ENCODE measurements around the gene ENTREP1.
A peak's percentile ranks its signal among the peaks of the same experiment; 100 is the strongest.

ENTREP1 gene

DNA sequence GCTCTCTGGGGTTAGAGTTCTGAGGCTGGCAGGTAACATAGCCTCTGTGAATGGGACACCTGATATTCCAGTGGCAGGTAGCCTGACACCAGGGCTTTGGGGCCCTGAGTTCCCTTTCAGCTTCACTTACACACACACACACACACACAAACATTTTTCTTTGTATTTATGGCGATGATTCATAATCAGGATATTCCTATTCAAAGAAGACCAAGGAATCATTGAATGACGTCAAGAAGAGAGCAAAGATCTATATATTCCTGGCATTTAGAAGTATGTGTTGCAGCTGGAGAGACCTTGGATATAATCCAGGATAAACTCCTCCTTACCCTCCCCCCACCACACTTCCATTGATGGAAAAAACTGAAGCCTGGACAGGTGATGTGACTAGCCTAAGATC, 7.9 kb upstream of the ENTREP1 start:
- H3K36me3 Mint-ChIP-seq (ENCODE audit: low read depth), result peaks cover 10% of the 10 kb centered on the region
- DNase-seq, result no peak
- H3K9me3 Mint-ChIP-seq, result peaks cover 28% of the 10 kb centered on the region
- peaks cover 21% of the 10 kb centered on the region for H3K27me3 Mint-ChIP-seq (ENCODE audit: low read depth, poor library complexity)
- TF ChIP-seq, protein P1, sequence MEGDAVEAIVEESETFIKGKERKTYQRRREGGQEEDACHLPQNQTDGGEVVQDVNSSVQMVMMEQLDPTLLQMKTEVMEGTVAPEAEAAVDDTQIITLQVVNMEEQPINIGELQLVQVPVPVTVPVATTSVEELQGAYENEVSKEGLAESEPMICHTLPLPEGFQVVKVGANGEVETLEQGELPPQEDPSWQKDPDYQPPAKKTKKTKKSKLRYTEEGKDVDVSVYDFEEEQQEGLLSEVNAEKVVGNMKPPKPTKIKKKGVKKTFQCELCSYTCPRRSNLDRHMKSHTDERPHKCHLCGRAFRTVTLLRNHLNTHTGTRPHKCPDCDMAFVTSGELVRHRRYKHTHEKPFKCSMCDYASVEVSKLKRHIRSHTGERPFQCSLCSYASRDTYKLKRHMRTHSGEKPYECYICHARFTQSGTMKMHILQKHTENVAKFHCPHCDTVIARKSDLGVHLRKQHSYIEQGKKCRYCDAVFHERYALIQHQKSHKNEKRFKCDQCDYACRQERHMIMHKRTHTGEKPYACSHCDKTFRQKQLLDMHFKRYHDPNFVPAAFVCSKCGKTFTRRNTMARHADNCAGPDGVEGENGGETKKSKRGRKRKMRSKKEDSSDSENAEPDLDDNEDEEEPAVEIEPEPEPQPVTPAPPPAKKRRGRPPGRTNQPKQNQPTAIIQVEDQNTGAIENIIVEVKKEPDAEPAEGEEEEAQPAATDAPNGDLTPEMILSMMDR (IDR thresholded peaks at IDR 0.05), result no peak
- H3K4me1 Mint-ChIP-seq, result peaks cover 22% of the 10 kb centered on the region
- no peak overlapping the region for H3K27ac Mint-ChIP-seq
- no peak overlapping the region for H3K4me3 Mint-ChIP-seq

DNA sequence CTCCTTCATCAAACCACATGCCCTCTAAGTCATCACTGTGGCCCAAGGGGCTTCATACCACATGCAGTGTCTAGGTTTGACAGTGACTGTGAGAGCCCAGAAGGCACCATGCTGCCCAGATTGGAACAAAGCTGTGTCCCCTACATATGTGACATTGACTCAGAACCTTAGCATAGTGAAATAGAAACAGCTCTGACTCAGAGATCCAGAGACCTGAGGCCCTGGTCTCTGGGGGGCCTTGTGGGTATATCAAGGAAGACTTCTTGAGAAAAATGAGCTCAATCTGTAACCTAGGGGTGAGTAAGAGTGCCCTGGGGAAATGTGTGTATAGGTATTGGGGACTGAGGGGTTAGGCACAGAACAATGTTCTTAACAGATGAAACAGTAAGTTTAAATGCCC, 7.1 kb upstream of the ENTREP1 start:
- TF ChIP-seq, protein P1 (IDR thresholded peaks at IDR 0.05), result no peak
- Mint-ChIP-seq H3K27me3 (ENCODE audit: low read depth, poor library complexity) (peaks cover 27% of the 10 kb centered on the region), H3K4me3 (no peak overlapping the region), H3K36me3 (ENCODE audit: low read depth) (peaks cover 8% of the 10 kb centered on the region), H3K9me3 (peaks cover 20% of the 10 kb centered on the region), H3K27ac (no peak overlapping the region), H3K4me1 (peaks cover 22% of the 10 kb centered on the region)
- DNase-seq, result no peak

DNA sequence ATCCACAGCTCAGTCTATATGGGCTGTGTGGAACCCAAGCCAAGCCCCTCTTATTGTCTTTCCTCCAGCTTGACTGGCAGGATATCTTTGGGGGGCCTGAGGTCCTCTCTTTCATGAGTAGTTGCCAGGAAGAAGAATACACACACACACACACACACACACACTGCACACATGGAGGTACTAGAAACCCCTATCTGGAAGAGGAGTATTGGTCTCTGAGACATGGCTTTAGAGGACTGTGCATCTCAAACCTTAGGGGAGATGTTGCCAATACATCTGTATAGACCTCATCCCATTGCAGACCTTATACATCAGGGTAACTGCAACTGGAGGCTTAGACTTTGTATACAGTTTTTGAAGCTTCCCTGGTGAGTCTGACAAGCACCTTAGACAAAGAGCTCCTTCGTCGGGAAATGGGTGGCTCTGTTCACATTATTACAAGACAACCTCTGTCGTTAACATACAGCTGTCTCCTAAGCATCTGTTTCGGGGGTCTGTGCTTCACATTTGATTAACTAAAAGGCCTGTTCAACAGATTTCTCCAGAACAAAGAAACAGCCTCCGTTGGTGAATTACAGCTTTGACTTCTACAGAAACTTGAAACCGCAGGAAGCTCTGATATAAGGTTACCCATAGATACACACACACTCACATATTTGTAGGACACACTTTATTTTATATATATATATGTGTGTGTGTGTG, 5.5 kb upstream of the ENTREP1 start:
- Mint-ChIP-seq H3K4me3 (no peak overlapping the region), H3K4me1 (peaks cover 22% of the 10 kb centered on the region), H3K27me3 (ENCODE audit: low read depth, poor library complexity) (peaks cover 43% of the 10 kb centered on the region), H3K36me3 (ENCODE audit: low read depth) (no peaks in the 10 kb centered on the region), H3K9me3 (peaks cover 4% of the 10 kb centered on the region), H3K27ac (no peak overlapping the region)
- TF ChIP-seq, protein P1 (IDR thresholded peaks at IDR 0.05), result no peak
- DNase-seq, result no peak

DNA sequence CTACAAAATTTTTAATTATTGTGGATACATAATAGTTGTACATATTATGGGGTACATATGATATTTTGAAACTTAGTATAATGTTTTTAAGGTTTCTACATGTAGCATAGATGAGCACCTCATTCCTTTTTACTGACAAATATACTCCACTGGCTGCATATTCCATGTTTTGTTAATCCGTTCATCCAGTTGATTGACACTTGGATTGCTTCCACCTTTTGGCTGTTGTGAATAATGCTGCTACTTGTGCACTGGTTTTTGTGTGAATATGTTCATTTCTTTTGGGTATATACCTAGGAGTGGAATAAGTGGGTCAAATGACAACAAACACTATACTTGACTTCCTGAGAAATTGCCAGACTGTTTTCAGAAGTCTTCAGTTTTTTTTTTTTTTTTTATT, 2.8 kb upstream of the ENTREP1 start:
- Mint-ChIP-seq H3K27me3 (ENCODE audit: low read depth, poor library complexity) (peaks cover 67% of the 10 kb centered on the region), H3K4me1 (peaks cover 29% of the 10 kb centered on the region), H3K9me3 (no peaks in the 10 kb centered on the region), H3K27ac (no peak overlapping the region), H3K36me3 (ENCODE audit: low read depth) (no peaks in the 10 kb centered on the region), H3K4me3 (no peak overlapping the region)
- TF ChIP-seq, protein P1 (IDR thresholded peaks at IDR 0.05), result no peak
- no peak for DNase-seq

DNA sequence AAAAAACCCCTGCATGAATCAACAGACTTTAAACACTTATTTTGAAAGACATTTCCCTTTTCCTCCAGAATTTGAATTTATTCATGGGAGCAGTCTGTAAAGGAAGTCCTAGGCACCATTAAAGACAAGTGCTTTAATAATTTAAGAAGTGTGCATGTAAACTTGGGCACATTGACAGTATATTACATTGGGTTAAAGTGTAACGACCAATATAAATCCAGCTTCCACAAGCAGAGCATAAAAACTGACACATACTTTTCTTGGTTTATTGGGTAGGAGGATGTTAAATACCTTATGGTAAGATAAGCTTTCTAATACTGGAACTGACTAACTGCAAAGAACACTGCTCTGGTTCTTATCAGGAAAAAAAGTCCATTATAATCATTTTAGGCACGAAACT, 1.2 kb upstream of the ENTREP1 start:
- no peaks in the 10 kb centered on the region for H3K9me3 Mint-ChIP-seq
- TF ChIP-seq, protein P1 (IDR thresholded peaks at IDR 0.05), result no peak
- no peak for DNase-seq
- H3K4me1 Mint-ChIP-seq, result peaks cover 21% of the 10 kb centered on the region
- H3K27me3 Mint-ChIP-seq (ENCODE audit: low read depth, poor library complexity), result peaks cover 74% of the 10 kb centered on the region
- no peak overlapping the region for H3K27ac Mint-ChIP-seq
- peak overlapping the region; percentile 79 for H3K4me3 Mint-ChIP-seq
- H3K36me3 Mint-ChIP-seq (ENCODE audit: low read depth), result no peaks in the 10 kb centered on the region
